ENCODE measurements around the gene PRDM15.

DNA sequence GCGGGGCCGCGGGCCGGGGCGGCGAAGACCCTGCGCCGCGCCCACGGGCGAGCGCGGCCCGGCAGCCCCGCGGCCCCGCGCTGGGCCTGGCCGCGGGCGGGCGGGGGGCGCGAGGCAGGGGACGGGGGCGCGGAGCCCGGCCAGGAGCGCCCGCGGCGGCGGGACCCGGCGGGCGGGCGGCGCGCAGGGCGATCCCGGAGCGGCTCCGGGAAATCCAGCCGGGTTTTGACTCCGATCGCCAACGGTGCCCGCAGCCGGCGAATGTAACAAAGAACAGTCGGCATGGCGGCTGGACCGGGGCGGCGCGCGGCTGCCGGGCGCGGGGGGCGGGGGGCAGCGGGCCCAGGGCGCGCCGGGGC is 334 bp downstream of the PRDM15 start:
- TF ChIP-seq, protein P1, sequence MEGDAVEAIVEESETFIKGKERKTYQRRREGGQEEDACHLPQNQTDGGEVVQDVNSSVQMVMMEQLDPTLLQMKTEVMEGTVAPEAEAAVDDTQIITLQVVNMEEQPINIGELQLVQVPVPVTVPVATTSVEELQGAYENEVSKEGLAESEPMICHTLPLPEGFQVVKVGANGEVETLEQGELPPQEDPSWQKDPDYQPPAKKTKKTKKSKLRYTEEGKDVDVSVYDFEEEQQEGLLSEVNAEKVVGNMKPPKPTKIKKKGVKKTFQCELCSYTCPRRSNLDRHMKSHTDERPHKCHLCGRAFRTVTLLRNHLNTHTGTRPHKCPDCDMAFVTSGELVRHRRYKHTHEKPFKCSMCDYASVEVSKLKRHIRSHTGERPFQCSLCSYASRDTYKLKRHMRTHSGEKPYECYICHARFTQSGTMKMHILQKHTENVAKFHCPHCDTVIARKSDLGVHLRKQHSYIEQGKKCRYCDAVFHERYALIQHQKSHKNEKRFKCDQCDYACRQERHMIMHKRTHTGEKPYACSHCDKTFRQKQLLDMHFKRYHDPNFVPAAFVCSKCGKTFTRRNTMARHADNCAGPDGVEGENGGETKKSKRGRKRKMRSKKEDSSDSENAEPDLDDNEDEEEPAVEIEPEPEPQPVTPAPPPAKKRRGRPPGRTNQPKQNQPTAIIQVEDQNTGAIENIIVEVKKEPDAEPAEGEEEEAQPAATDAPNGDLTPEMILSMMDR (conservative IDR thresholded peaks at IDR 0.05 in 1 of 2, IDR thresholded peaks at IDR 0.05 in 1 of 2; ENCODE audit: extremely low read depth in 1 of 2, insufficient read depth in 1 of 2, low read depth in 1 of 2, low read length in 2 of 2), result no peak
- TF ChIP-seq EZH2 (IDR thresholded peaks at IDR 0.05; ENCODE audit: borderline replicate concordance, low read length), result no peak

Measured in mammary epithelial cell (primary cell).